GM21529 (cell line): ENCODE measurements around the gene OR2H1.
A peak's percentile ranks its signal among the peaks of the same experiment; 100 is the strongest.

Experiments used
- ATAC-seq: cut with Tn5 transposase; IDR thresholded peaks from one replicate; pipeline ENCODE4 v1.9.1; 2021; ENCODE audit not compliant: unreplicated experiment

The OR2H1 gene

GRCh38 chr6:29509239-29509638 lies 52.3 kb downstream of the OR2H1 start:
- peak; percentile 82 for ATAC-seq

- no peak for ATAC-seq
Measured at GRCh38 chr6:29509711-29510110, 52.8 kb downstream of the OR2H1 start.

GRCh38 chr6:29510202-29510601 lies 53.2 kb downstream of the OR2H1 start:
- no peak for ATAC-seq

GRCh38 chr6:29510746-29511300 lies 53.9 kb downstream of the OR2H1 start:
- ATAC-seq = no peak
